Heart left ventricle (tissue), 16 donors: ENCODE measurements around the gene PRPF18. TPM values are rescaled to one million over a fixed set of nuclear protein-coding genes. Genes with fewer than 3 reads are reported as not detected.

Experiments used
- ATAC-seq, 4 donors: fragments of 200-7000 bp; cut with Tn5 transposase; one replicate each; pipeline ENCODE4 v1.9.1; 2020 to 2022; ENCODE audit warnings: moderate library complexity in 4 of 4, mild to moderate bottlenecking in 3 of 4, moderate number of reproducible peaks in 1 of 4
- DNase-seq, 5 donors: peaks; one replicate each; pipeline ENCODE4 v3.0.0-alpha.2; 2020
- H3K27ac ChIP-seq, 12 donors: fragments of 200-600 bp; sonication (generic) in 4 of 12; one replicate each; pipeline versions ENCODE4 v1.5.0 to v1.8.0; 2016 to 2022; ENCODE audit warnings: mild to moderate bottlenecking in 2 of 12
- H3K27me3 ChIP-seq, 9 donors: fragments of 200-600 bp; sonication (generic) in 2 of 9; one replicate each; pipeline versions ENCODE4 v1.5.1 to v1.8.0; 2016 to 2022; ENCODE audit warnings: mild to moderate bottlenecking in 3 of 9
- H3K36me3 ChIP-seq, 9 donors: fragments of 200-600 bp; sonication (generic) in 2 of 9; one replicate each; pipeline versions ENCODE4 v1.5.0 to v1.8.0; 2018 to 2022; ENCODE audit warnings: mild to moderate bottlenecking in 2 of 9
- H3K4me1 ChIP-seq, 12 donors: fragments of 200-600 bp; sonication (generic) in 4 of 12; one replicate each; pipeline versions ENCODE4 v1.5.0 to v1.8.0; 2016 to 2022; ENCODE audit warnings: mild to moderate bottlenecking in 3 of 12
- H3K4me3 ChIP-seq, 12 donors: fragments of 200-600 bp; sonication (generic) in 4 of 12; one replicate each; pipeline versions ENCODE4 v1.5.0 to v1.8.0; 2017 to 2022; ENCODE audit warnings: mild to moderate bottlenecking in 9 of 12, moderate library complexity in 4 of 12
- H3K9me3 ChIP-seq, 12 donors: fragments of 200-600 bp; sonication (generic) in 4 of 12; one replicate each; pipeline versions ENCODE4 v1.5.0 to v1.8.0; 2016 to 2022; ENCODE audit warnings: mild to moderate bottlenecking in 1 of 12
- POLR2A ChIP-seq, 2 donors: fragments of 450-650 bp; IDR thresholded peaks; one replicate each; pipeline ENCODE4 v1.6.1; 2017; ENCODE audit warnings: antibody characterized with exemption in 2 of 2, mild to moderate bottlenecking in 2 of 2, moderate library complexity in 2 of 2
- WGBS, 4 donors: extraction: QIAGEN DNeasy Blood & Tissue Kit in 2 of 4; methylation state at CpG; one replicate each; pipeline versions ENCODE4 v1.1.5 to v1.1.7; 2013 to 2018; 5-methylcytosine and 5-hydroxymethylcytosine counted together
- intact Hi-C, 10 donors: fragments of 100-400 bp; cut with DNase I; formaldehyde crosslinking; loops; one replicate each; pipeline versions ENCODE4 v1.11.1 to v1.14.2; 2022
- polyA plus RNA-seq, 2 donors: library from polyadenylated mRNA; stranded (reverse); fragments of 200-250 nt; gene quantifications; one replicate each; pipeline ENCODE4 v1.2.3, GENCODE V29; 2013
- total RNA-seq, 9 donors: library from RNA; depleted of rRNA in 2 of 9; stranded (reverse); fragments of >200 nt in 2 of 9; fragmentation: NEBNext Ultra II Directional in 3 of 9; extraction: Animal tissue kit (Norgen Biotek cat#: 25700) in 3 of 9; gene quantifications; one replicate each; pipeline versions ENCODE4 v1.1.0 to v1.2.4, GENCODE V29; 2016 to 2023
- TF ChIP-seq, protein P1 (sequence below), 12 donors: fragments of 200-600 bp; sonication (generic) in 4 of 12; IDR thresholded peaks; one replicate each; pipeline versions ENCODE4 v1.5.0 to v1.8.0; 2018 to 2022; ENCODE audit warnings: antibody characterized with exemption in 12 of 12, mild to moderate bottlenecking in 5 of 12
- donor health status: ischemic (EF 13 %, LVEDD 7.1; RV severe dilation, severe dysfunction).
- donor health status: healthy with polysubstance abuse.
- donor health status: DM: no; HTN: yes; CAD: no.
- donor health status: DM: no; HTN: no; CAD: no.
- donor health status: ischemic (EF 25% LVEDD 6.9; RV normal size, moderate dysfunction).
- donor health status: ischemic (EF 25% LVEDD 5.7; RV mildly dilated, moderate dysfunction).
- donor health status: healthy.
- donor health status: DM: yes; HTN: yes; CAD: no.
- donor health status: ischemic (EF 35%, LVEDD 5.7; RV mildly dilated, moderate dysfunction).
- donor health status: nonischemic (EF 11% LVEDD 7.7; RV severe dilation, severe dysfunction).
- donor health status: DM: yes; HTN: yes; CAD: no.
- donor health status: PGD.
- donor health status: ischemic (EF 29% LVEDD 5.4; RV normal size, mild dysfunction).
- donor health status: nonischemic (EF 23%, LVEDD 6.1; RV moderate dilation, normal function).

PRPF18 gene
- total and polyA plus RNA-seq, 11 donors: 8.9 to 19.1 (median 14.7) TPM

DNA sequence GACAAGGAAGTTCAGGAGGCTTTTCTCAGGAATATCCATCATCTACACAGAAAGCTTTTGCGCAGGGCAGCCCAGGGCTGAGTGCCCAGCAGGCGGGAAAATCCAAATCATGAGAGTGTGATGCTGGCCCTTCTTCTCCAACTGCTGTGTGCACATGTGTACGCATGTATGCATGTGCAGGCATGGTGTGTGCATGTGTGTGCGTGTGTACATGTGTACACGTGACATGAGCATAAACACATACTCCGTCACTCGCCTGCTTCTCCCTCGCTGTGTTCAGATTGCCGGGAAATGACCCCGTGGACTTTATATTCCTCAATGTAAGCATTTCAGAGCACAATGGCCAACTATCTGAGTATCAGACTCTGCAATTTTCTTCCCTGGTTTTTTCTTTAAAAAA, 85.1 kb downstream of the PRPF18 start:
- no peak for DNase-seq
- H3K36me3 ChIP-seq: peaks cover 0 to 87% (median 77%) of the 10 kb centered on the region in 9 donors

DNA sequence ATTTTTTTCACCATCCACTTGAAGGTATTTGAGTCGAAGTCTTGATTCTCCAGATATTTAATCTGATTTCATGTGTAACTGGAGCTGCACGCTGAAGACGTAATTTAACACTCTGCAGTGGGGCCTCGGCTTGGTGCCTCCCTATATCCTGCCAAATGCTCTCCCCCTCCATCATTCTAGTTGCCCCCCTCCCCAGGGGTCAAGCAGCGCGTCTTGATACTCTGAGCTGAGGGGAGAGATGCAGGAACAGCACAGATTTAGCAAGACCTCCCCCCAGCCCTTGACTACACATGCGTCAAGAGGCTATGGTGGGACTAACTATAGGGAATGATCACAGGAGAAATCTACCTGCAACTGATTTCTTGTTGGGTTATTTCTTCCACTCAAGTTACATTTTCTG, 85.8 kb downstream of the PRPF18 start:
- WGBS, 4 donors: 83 to 89% (median 84%) methylated on average over 7 of the region's 7 CpGs
- Histone ChIP-seq H3K4me3 (no peak overlapping the region), H3K36me3 (peaks cover 0 to 87% (median 77%) of the 10 kb centered on the region in 9 donors), H3K27ac (no peak overlapping the region), H3K9me3 (no peaks in the 10 kb centered on the region), H3K4me1 (peaks cover 0 to 18% (median 8%) of the 10 kb centered on the region in 12 donors), H3K27me3 (no peaks in the 10 kb centered on the region)
- ATAC-seq (no peak), DNase-seq (no peak)
- no peak for TF ChIP-seq POLR2A (IDR thresholded peaks at IDR 0.05)
- TF ChIP-seq, protein P1, sequence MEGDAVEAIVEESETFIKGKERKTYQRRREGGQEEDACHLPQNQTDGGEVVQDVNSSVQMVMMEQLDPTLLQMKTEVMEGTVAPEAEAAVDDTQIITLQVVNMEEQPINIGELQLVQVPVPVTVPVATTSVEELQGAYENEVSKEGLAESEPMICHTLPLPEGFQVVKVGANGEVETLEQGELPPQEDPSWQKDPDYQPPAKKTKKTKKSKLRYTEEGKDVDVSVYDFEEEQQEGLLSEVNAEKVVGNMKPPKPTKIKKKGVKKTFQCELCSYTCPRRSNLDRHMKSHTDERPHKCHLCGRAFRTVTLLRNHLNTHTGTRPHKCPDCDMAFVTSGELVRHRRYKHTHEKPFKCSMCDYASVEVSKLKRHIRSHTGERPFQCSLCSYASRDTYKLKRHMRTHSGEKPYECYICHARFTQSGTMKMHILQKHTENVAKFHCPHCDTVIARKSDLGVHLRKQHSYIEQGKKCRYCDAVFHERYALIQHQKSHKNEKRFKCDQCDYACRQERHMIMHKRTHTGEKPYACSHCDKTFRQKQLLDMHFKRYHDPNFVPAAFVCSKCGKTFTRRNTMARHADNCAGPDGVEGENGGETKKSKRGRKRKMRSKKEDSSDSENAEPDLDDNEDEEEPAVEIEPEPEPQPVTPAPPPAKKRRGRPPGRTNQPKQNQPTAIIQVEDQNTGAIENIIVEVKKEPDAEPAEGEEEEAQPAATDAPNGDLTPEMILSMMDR (IDR thresholded peaks at IDR 0.05): no peak
- intact Hi-C loops: loop anchor here in 2 of 10 donors (5.0 kb wide), 2 partner anchors 35 to 45 kb away; no protein-coding TSS in a partner anchor

More for the DNA sequence above, 85.1 kb downstream of the PRPF18 start:
- Histone ChIP-seq H3K4me1 (peaks cover 0 to 18% (median 8%) of the 10 kb centered on the region in 12 donors), H3K27me3 (no peaks in the 10 kb centered on the region), H3K9me3 (no peaks in the 10 kb centered on the region), H3K4me3 (no peak overlapping the region), H3K27ac (no peak overlapping the region)
- TF ChIP-seq, protein P1 (IDR thresholded peaks at IDR 0.05): no peak
- TF ChIP-seq POLR2A (IDR thresholded peaks at IDR 0.05): no peak
- intact Hi-C loops: loop anchor here in 2 of 10 donors (5.0 kb wide), 2 partner anchors 35 to 45 kb away; no protein-coding TSS in a partner anchor
- ATAC-seq: no peak
- 94 to 96% (median 95%) methylated on average over 10 of the region's 10 CpGs for WGBS, 4 donors

DNA sequence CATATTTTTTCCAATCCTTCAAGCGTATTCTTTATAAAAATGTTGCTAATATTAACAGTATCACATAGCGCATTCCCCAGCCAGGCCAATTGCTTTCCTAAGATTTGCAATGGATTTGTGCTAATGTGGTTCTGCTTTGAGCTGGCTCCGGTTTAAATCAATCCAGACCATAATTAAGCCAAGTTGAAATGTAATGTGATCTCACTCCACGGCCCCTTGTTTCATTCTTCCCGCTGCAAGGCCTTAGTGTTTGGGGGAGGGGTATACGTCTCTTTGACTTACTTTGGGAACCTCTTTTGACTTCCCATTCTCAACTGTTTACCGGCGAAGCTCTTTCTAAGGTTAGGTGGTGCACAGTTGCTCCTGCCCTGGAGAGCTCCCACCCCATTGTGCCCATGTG, 86.4 kb downstream of the PRPF18 start:
- ATAC-seq (no peak), DNase-seq (no peak)
- no peaks in the 10 kb centered on the region for H3K9me3 ChIP-seq
- no peaks in the 10 kb centered on the region for H3K27me3 ChIP-seq
- no peak for TF ChIP-seq POLR2A (IDR thresholded peaks at IDR 0.05)
- TF ChIP-seq, protein P1 (IDR thresholded peaks at IDR 0.05): no peak
- no peak overlapping the region for H3K27ac ChIP-seq
- intact Hi-C loops: loop anchor here in 2 of 10 donors (5.0 kb wide), 2 partner anchors 34 to 44 kb away; no protein-coding TSS in a partner anchor
- peaks cover 0 to 23% (median 9%) of the 10 kb centered on the region in 12 donors for H3K4me1 ChIP-seq
- peaks cover 0 to 87% (median 77%) of the 10 kb centered on the region in 9 donors for H3K36me3 ChIP-seq
- H3K4me3 ChIP-seq: no peak overlapping the region
- WGBS, 4 donors: 90 to 93% (median 91%) methylated on average over 8 of the region's 8 CpGs

DNA sequence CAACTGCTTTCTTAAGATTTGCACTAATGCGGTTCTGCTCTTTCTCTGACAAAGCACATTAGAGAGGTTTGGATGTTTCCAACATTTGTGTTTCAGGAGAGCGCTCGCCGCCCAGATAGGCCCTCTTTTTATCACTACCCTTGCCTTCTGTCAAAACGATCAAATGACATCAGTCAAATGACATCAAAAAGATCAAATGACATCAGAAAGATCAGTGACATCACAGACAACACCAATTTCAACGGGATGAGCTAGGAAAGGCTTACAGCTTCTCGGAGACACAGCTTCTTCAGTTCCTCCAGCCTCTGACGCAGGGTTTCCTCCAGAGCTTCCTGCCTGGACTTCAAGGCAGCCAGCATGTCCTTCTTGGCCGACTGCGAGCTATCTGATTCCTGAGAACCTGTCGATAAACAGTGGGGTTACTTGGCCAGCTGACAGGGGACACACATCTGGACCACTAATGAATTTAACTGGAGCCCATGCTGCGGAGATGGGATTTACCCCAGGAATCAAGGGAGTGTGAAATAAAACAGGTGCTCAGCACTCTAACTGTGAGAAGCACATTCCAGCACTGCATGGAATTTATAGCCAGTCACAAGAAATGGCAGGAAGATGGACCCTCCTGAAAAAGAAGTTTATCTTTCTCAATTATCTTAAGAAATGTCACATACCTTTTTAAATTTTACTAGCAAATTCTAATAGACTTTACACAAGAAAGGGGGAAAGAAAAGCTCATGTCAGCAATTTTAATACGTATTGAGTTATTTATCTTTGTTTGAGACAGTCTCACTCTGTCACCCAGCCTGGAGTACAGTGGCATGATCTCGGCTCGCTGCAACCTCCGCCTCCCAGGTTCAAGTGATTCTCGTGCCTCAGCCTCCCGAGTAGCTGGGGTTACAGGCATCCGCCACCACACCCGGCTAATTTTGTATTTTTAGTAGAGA, 88.2 kb downstream of the PRPF18 start:
- 72 to 74% (median 72%) methylated on average over 20 of the region's 20 CpGs for WGBS, 4 donors
- TF ChIP-seq, protein P1 (IDR thresholded peaks at IDR 0.05): no peak
- no peak for TF ChIP-seq POLR2A (IDR thresholded peaks at IDR 0.05)
- Histone ChIP-seq H3K4me3 (no peak overlapping the region), H3K27me3 (no peaks in the 10 kb centered on the region), H3K36me3 (peaks cover 0 to 76% (median 69%) of the 10 kb centered on the region in 9 donors), H3K9me3 (no peaks in the 10 kb centered on the region), H3K4me1 (peaks cover 0 to 27% (median 8%) of the 10 kb centered on the region in 12 donors), H3K27ac (peak overlapping the region in 2 of 12 donors; percentile 11 to 20)
- ATAC-seq (peak in 3 of 4 donors; percentile 16 to 71 (median 42)), DNase-seq (peak in 3 of 5 donors; percentile 45 to 59 (median 57))
- intact Hi-C loops: loop anchor here in 3 of 10 donors (5.0 kb wide), 2 partner anchors 32 to 42 kb away; no protein-coding TSS in a partner anchor
